Inferior parietal cortex (tissue), 1 donor: ENCODE measurements around the gene CAPN2.
"Not testable (repeated sequence)": the region's sequence is repeated elsewhere in the genome, so short reads cannot be mapped to it uniquely, and the experiment has no call there.

Experiments used
- DNase-seq: peaks from one replicate; pipeline ENCODE4 v3.0.0-alpha.2; 2016; ENCODE audit errors: extremely low spot score

The CAPN2 gene

DNA sequence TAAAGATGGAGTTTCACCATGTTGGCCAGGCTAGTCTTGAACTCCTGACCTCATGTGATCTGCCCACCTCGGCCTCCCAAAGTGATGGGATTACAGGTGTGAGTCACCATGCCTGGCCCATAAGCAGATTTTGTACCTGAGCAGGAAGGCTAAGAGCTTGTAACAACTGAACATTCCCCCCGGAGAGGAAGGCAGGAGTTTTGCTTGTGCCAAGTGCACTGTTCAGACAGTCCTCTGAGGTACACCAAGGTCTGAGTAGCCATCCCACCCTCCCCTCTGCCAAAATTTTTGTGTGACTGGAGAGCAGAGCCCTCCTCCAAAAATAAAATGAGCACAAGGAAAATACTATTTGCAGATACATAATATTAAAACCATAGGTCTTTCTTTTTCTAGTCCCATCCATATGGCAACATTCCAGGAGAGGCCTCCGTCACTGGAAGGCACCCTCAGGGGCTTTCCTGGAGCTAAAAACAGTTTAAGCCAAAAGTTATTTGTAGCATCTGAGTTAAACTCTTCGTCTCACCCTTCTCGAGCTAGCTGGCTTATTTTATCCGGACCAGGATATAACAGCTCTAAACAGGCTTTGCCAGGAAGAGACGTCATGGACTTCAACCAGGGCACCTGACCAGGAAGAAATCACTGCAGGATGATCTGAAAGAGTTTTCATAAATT is 27.2 kb downstream of the CAPN2 start:
- no peak for DNase-seq

- DNase-seq = not testable (repeated sequence)
Measured at GRCh38 chr1:223740038-223740736, 27.8 kb downstream of the CAPN2 start.

- DNase-seq = no peak
Measured at GRCh38 chr1:223741861-223742260, 29.5 kb downstream of the CAPN2 start.

DNA sequence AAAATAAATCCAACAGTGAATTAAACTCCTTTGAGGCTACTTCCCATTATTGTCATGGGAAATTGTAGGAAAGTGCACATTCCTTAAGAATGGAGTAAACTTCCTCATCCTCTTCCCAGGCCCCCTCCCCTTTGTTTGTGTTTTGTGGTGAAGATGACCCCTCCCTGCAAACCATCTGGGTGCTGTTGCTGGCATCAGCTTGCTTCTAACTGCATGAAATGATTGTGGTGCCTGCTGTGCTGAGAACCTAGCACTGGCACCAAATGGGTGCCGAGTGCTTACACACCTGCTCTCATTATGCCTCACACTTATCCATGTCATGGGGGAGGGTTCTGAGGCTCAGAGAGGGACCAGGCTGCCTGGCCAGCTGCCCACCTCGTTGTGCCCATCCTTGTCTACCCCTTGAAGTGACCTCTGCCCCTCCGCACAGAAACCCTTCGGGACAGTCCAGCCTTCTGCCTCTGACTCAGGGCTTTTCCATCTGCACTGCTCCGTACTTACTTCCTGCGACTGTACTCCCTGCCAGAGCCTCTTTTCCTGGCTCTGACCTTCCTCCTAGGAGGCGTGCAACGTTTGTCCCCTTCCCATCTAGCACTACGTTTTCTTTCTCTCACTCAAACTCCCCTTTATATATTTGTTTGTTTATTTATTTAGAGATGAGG is 30.6 kb downstream of the CAPN2 start:
- no peak for DNase-seq

- no peak for DNase-seq
Measured at GRCh38 chr1:223745731-223746130, 33.4 kb downstream of the CAPN2 start.

DNA sequence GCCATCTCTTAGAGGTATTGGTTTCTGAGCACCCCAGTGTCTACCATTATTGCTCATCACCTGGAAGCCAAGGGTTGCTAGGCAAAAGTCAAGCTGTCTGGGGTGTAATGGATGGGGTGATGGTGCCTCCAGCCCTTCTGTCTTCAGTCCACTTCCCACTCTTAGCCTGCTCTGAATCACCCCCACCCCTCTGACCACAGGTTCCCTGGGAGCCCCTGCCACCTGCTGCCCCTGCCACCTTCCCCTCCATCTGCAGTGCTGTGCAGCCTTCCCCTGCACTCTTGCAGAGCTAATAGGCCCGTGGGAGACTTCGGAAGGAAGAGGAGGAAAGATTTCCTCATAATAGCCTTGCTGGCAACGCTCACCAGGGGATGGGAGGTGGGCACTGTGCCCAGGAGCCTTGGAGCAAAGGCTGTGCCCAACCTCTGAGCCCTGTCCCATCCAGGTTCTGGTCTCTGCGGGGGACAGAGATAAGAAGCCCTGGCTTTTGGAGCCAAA is 35.5 kb downstream of the CAPN2 start:
- DNase-seq = no peak

DNA sequence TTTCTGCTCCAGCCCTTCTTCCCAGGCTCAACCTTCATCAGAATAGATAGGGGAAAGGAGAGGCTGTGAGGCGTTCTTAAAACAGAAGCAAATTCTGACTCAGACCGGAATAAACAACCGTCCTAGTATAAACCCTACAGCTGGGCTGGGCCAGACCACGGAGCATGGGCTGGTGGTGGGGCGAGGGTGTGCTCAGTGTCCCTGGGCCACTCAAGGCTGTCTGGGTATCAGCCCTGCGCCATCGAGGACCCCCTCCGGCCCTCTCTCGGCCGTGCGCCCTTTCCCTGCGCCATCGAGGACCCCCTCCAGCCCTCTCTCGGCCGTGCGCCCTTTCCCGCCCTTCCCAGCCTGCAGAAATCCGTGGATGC is 36.0 kb downstream of the CAPN2 start:
- DNase-seq = peak; percentile 9

DNA sequence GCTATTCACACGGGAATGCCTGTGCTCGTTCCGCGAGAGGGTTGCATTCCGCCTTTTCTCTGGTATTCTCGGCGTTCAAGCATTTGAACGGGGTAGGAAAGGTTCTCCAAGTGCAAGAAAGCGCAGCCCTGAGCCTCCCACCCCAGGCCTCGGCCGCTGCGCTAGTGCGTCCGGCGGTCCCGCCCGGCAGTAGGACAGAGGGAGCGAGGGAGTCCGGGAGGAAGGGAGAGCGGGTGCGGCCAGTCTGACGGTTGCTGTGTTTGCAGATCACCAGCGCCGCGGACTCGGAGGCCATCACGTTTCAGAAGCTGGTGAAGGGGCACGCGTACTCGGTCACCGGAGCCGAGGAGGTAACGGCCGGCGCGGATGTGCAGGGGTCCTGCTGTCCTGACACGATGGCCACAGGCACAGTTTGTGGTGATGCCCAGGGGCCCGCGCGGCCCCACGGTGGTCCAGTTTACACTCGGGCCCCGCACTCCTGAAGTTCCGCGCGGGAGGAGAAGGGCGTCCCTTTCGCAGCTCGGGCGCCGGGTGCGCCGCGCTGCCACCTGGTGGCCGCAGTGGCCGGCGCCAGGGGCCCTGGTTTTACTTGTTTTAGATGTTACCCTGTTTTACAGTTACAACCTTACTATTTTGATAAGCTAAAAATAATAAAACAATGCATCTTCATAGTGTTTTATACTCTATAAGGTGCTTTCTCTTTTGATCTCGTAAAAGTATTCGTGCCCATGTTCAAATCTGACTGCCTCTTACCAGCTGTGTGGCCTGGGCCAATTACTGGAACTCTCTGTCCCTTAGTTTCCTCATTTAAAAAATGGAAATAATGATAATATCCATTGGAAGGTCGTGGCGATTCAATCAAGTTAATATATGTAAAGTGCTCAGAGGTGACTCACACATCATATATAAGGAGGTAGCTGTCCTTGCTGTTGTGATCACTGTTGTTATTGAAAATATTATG is 36.7 kb downstream of the CAPN2 start:
- DNase-seq = peak; percentile 81

- no peak for DNase-seq
Measured at GRCh38 chr1:223750730-223751570, 38.6 kb downstream of the CAPN2 start.

- DNase-seq = no peak
Measured at GRCh38 chr1:223751696-223752095, 39.4 kb downstream of the CAPN2 start.

DNA sequence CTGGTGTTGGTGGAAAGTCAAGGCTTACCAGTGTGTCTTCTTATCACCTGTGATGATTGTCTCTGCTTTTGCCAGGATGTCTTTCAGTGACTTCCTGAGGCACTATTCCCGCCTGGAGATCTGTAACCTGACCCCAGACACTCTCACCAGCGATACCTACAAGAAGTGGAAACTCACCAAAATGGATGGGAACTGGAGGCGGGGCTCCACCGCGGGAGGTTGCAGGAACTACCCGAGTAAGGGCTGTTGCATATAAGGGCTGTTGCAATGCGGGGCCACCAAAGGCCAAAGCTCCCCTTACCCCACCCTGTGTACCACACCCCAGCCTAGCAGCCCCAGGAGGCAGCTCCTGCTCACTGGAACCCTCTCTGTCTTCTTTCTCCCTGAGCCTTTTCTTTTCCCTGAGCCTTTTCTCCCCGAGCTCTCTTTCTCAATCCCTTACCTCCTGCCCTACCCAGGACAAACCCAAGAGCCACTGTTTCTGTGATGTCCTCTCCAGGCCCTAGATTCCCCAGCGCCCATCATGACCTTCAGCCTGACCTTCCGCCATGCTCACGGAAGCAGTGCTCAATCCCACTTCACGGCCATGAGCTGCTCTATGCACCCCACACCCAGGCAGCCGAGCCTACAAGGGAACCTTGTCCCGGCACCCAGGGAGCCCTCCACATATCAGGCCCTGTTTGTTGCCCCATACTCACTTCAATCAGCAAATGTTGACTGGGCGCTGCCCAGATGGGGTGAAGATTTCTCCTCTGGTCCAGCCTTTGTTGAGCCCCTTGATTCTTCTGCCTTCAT is 40.6 kb downstream of the CAPN2 start:
- DNase-seq = no peak

GRCh38 chr1:223754681-223755431 is 42.5 kb downstream of the CAPN2 start:
- DNase-seq = no peak

- no peak for DNase-seq
Measured at GRCh38 chr1:223755432-223755792, 43.1 kb downstream of the CAPN2 start.

- DNase-seq = peak; percentile 69
Measured at GRCh38 chr1:223755992-223756775, 43.8 kb downstream of the CAPN2 start.

GRCh38 chr1:223756806-223757700 is 44.7 kb downstream of the CAPN2 start:
- no peak for DNase-seq

DNA sequence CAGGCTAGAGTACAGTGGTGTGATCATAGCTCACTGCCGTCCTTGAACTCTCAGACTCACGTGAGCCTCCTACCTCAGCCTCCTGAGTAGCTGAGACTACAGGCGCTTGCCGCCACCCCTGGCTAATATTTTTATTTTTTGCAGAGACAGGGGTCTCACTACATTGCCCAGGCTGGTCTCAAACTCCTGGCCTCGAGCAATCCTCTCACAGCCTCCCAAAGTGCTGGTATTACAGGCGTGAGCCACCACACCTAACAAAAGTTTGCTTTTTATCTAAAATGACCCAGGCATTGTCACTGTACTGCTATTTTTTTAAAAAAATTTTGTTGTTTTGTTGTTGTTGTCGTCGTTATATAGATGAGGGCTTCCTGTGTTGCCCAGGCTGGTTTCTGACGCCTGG is 46.4 kb downstream of the CAPN2 start:
- no peak for DNase-seq

- no peak for DNase-seq
Measured at GRCh38 chr1:223759273-223759672, 46.9 kb downstream of the CAPN2 start.
